Gastroesophageal sphincter (tissue), 3 donors: ENCODE measurements around the gene ENOX1.

Experiments
- POLR2AphosphoS5 ChIP-seq: sonication (generic); formaldehyde crosslinking; IDR thresholded peaks from one replicate; pipeline ENCODE4 v1.6.1; 2017; ENCODE audit warnings: antibody characterized with exemption
- TF ChIP-seq, protein P1 (sequence below), 4 experiments: fragments of 200-600 bp in 2 of 4; fragments of 450-650 bp in 2 of 4; sonication (generic) in 1 of 4; IDR thresholded peaks; one replicate each; pipeline ENCODE4 v1.5.1; 2017 to 2019; ENCODE audit warnings: antibody characterized with exemption in 4 of 4, mild to moderate bottlenecking in 2 of 4, moderate library complexity in 2 of 4

DNA sequence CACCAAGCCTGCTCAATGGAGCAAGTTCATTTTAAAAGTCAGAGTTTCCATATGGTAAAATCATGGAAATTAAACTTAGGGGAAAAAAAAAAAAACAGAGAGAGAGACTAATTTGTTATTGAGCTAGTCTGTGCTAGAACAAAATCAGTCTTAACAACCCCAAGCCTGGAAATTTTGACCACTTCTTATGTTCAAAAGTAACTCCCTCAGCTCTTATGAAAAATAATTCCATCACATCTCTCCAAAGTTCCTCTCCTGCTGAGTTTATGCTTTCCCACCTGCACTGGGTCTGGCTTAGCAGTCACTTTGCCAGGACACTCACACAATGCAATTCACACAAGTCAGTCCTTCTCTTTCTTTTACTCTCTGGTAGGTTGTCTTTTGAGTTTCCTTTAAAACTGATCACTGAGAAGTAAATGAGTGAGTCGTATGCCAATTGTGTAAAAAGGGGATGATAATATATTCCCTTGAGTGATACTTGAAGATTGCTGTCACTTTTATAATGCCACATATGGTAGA is 92.6 kb downstream of the ENOX1 start:
- TF ChIP-seq POLR2AphosphoS5: no peak
- TF ChIP-seq, protein P1, sequence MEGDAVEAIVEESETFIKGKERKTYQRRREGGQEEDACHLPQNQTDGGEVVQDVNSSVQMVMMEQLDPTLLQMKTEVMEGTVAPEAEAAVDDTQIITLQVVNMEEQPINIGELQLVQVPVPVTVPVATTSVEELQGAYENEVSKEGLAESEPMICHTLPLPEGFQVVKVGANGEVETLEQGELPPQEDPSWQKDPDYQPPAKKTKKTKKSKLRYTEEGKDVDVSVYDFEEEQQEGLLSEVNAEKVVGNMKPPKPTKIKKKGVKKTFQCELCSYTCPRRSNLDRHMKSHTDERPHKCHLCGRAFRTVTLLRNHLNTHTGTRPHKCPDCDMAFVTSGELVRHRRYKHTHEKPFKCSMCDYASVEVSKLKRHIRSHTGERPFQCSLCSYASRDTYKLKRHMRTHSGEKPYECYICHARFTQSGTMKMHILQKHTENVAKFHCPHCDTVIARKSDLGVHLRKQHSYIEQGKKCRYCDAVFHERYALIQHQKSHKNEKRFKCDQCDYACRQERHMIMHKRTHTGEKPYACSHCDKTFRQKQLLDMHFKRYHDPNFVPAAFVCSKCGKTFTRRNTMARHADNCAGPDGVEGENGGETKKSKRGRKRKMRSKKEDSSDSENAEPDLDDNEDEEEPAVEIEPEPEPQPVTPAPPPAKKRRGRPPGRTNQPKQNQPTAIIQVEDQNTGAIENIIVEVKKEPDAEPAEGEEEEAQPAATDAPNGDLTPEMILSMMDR (IDR thresholded peaks at IDR 0.05): no peak
